ENCODE data around the gene PLA2G12A.

PLA2G12A gene

GRCh38 chr4:109702950-109703663 is 26.8 kb downstream of the PLA2G12A start, which contains the start of gene CASP6 (continued):
- TF ChIP-seq ZNF112 (tag by site-specific recombination; IDR thresholded peaks at IDR 0.05) (no peak), ZIC2 (tag by site-specific recombination; IDR thresholded peaks at IDR 0.05) (peak; percentile 90), ZNF121 (tag by site-specific recombination; IDR thresholded peaks at IDR 0.05) (no peak), ZBTB20 (tag by site-specific recombination; IDR thresholded peaks at IDR 0.05) (peak; percentile 84; the same call in 1 of the 2 replicates), OSR2 (tag by site-specific recombination; IDR thresholded peaks at IDR 0.05) (no peak), ZFHX2 (tag by site-specific recombination; conservative IDR thresholded peaks at IDR 0.05) (peak; percentile 50), BCL11A (tag by site-specific recombination; IDR thresholded peaks at IDR 0.05; ENCODE audit: low read depth) (no peak), WT1 (tag by site-specific recombination; IDR thresholded peaks at IDR 0.05) (no peak), ZNF223 (tag by site-specific recombination; IDR thresholded peaks at IDR 0.05) (no peak), SETDB1 (IDR thresholded peaks at IDR 0.05; ENCODE audit: insufficient read length, low read length) (no peak), ZNF266 (tag by site-specific recombination; IDR thresholded peaks at IDR 0.05; ENCODE audit: low read depth) (no peak), ZNF580 (tag by site-specific recombination; IDR thresholded peaks at IDR 0.05) (no peak), RBAK (tag by site-specific recombination; IDR thresholded peaks at IDR 0.05) (no peak), ZBTB17 (tag by site-specific recombination; IDR thresholded peaks at IDR 0.05) (peak; percentile 65; the same call in 1 of the 2 replicates), KLF10 (tag by site-specific recombination; IDR thresholded peaks at IDR 0.05) (no peak), PRDM6 (tag by site-specific recombination; IDR thresholded peaks at IDR 0.05) (no peak), ZNF560 (tag by site-specific recombination; IDR thresholded peaks at IDR 0.05; ENCODE audit: borderline replicate concordance) (no peak), ZNF426 (tag by site-specific recombination; IDR thresholded peaks at IDR 0.05) (no peak), ZNF610 (tag by site-specific recombination; IDR thresholded peaks at IDR 0.05; ENCODE audit: borderline replicate concordance) (peak; percentile 55; the same call in 1 of the 2 replicates), AEBP2 (tag by site-specific recombination; IDR thresholded peaks at IDR 0.05; ENCODE audit: borderline replicate concordance) (no peak), ZNF596 (tag by site-specific recombination; IDR thresholded peaks at IDR 0.05) (no peak), PRDM2 (tag by site-specific recombination; IDR thresholded peaks at IDR 0.05; ENCODE audit: borderline replicate concordance) (no peak), ZNF239 (tag by site-specific recombination; IDR thresholded peaks at IDR 0.05) (no peak), ZNF132 (tag by site-specific recombination; IDR thresholded peaks at IDR 0.05; ENCODE audit: borderline replicate concordance) (no peak), PATZ1 (tag by site-specific recombination; IDR thresholded peaks at IDR 0.05) (peak; percentile 77), ZNF37A (tag by site-specific recombination; IDR thresholded peaks at IDR 0.05) (no peak), ZNF174 (tag by site-specific recombination; IDR thresholded peaks at IDR 0.05) (no peak), ZNF24 (tag by site-specific recombination; IDR thresholded peaks at IDR 0.05) (0 out of 2 replicates have a peak, but pooled peaks have one; percentile 14)

All from HEK293 (cell line).